H1 (cell line): Measurements from ENCODE around the gene WNT1. TPM values are rescaled to one million over a fixed set of nuclear protein-coding genes. Genes with fewer than 3 reads are reported as not detected.

Experiments used
- CTCF ChIA-PET: fragments of 300-600 bp; sonication (Branson Sonifier 250); formaldehyde crosslinking; loops from one replicate; lab custom pipeline; 2021; ENCODE audit not compliant: partially characterized antibody; lab: Charles Lee
- POLR2A ChIA-PET: fragments of 300-600 bp; sonication (Branson Sonifier 250); formaldehyde crosslinking; loops from one replicate; lab custom pipeline; 2021; ENCODE audit warnings: inconsistent platforms; ENCODE audit not compliant: partially characterized antibody; lab: Charles Lee
- DNase-seq, 2 experiments: peaks; one replicate each; pipeline versions ENCODE4 v3.0.0 to v3.0.0-alpha.2; 2010 to 2022; ENCODE audit warnings: low spot score in 2 of 2, low read depth in 1 of 2, mixed read lengths in 1 of 2
- FAIRE-seq: peaks from 2 replicates; lab custom pipeline; 2011; peaks lifted over from hg19 to GRCh38; lab: Jason Lieb, UNC
- H2AFZ ChIP-seq: 2 replicates; pipeline ENCODE4 v1.8.1; 2012; ENCODE audit warnings: low read length, inconsistent platforms
- H2AK5ac ChIP-seq: 2 replicates; pipeline ENCODE4 v1.6.1; 2013; ENCODE audit warnings: low read depth, low read length
- H2BK120ac ChIP-seq: replicated peaks from 2 replicates; pipeline ENCODE3; 2013; ENCODE audit warnings: low read depth, low read length, inconsistent platforms
- H2BK12ac ChIP-seq: 2 replicates; pipeline ENCODE4 v1.6.1; 2013; ENCODE audit warnings: low read depth, low read length
- H2BK15ac ChIP-seq: 2 replicates; pipeline ENCODE4 v1.6.1; 2013; ENCODE audit warnings: low read length
- H2BK20ac ChIP-seq: 2 replicates; pipeline ENCODE4 v1.6.1; 2013; ENCODE audit warnings: low read length
- H2BK5ac ChIP-seq: 2 replicates; pipeline ENCODE4 v1.6.1; 2013; ENCODE audit warnings: low read depth, low read length
- H3K14ac ChIP-seq: 2 replicates; pipeline ENCODE4 v1.6.1; 2013; ENCODE audit warnings: inconsistent platforms; ENCODE audit not compliant: insufficient read length
- H3K18ac ChIP-seq: 2 replicates; pipeline ENCODE4 v1.6.1; 2013; ENCODE audit warnings: low read length; ENCODE audit errors: extremely low read depth
- H3K23ac ChIP-seq: 2 replicates; pipeline ENCODE4 v1.6.1; 2013; ENCODE audit warnings: inconsistent platforms; ENCODE audit not compliant: insufficient read length
- H3K23me2 ChIP-seq: 2 replicates; pipeline ENCODE4 v1.6.1; 2013; ENCODE audit warnings: low read depth, low read length
- H3K27ac ChIP-seq: 2 replicates; pipeline ENCODE4 v1.6.1; 2011; ENCODE audit warnings: low read depth, low read length, inconsistent platforms
- H3K27me3 ChIP-seq, 4 experiments: replicated peaks in 1 of 4; 1 replicate in 1 of 4; 2 replicates in 3 of 4; pipeline versions ENCODE4 v1.6.1 to v1.8.1; 2011 to 2013; ENCODE audit warnings: low read length in 3 of 4, mild to moderate bottlenecking in 3 of 4, inconsistent platforms in 2 of 4, mixed read lengths in 2 of 4, moderate library complexity in 1 of 4; ENCODE audit not compliant: control insufficient read depth in 3 of 4, insufficient read depth in 3 of 4; ENCODE audit errors: extremely low read depth in 1 of 4
- H3K36me3 ChIP-seq, 4 experiments: 2 replicates each; pipeline versions ENCODE4 v1.6.1 to v1.8.1; 2011 to 2013; ENCODE audit warnings: mild to moderate bottlenecking in 4 of 4, low read length in 3 of 4, moderate library complexity in 2 of 4, control low read depth in 1 of 4, inconsistent platforms in 1 of 4; ENCODE audit not compliant: insufficient read depth in 4 of 4, control insufficient read depth in 2 of 4
- H3K4ac ChIP-seq: replicated peaks from 2 replicates; pipeline ENCODE3; 2013; ENCODE audit warnings: low read length, low read depth, mixed read lengths, inconsistent platforms; ENCODE audit not compliant: insufficient read length
- H3K4me1 ChIP-seq, 4 experiments: replicated peaks in 1 of 4; 1 replicate in 1 of 4; 2 replicates in 3 of 4; pipeline versions ENCODE4 v1.6.1 to v1.8.1; 2011 to 2013; ENCODE audit warnings: low read length in 3 of 4, inconsistent platforms in 2 of 4, mixed read lengths in 1 of 4; ENCODE audit not compliant: insufficient read depth in 4 of 4, control insufficient read depth in 3 of 4
- H3K4me2 ChIP-seq, 2 experiments: 2 replicates each; pipeline versions ENCODE4 v1.6.1 to v1.8.1; 2011 to 2013; ENCODE audit warnings: low read depth in 2 of 2, low read length in 2 of 2, control low read depth in 1 of 2, inconsistent platforms in 1 of 2, mild to moderate bottlenecking in 1 of 2; ENCODE audit not compliant: insufficient read depth in 1 of 2
- H3K4me3 ChIP-seq, 4 experiments: fragments of 200-600, 300-600 bp in 1 of 4; sonication (generic), shearing (Covaris generic), sonication (Bioruptor Twin) in 1 of 4; 2 replicates each; pipeline versions ENCODE4 v1.5.1 to v1.8.1; 2011 to 2016; ENCODE audit warnings: low read length in 4 of 4, low read depth in 3 of 4, control low read depth in 2 of 4, inconsistent platforms in 2 of 4, mild to moderate bottlenecking in 2 of 4, mixed read lengths in 1 of 4, moderate library complexity in 1 of 4; ENCODE audit not compliant: insufficient read depth in 2 of 4; ENCODE audit errors: extremely low read depth in 1 of 4
- H3K56ac ChIP-seq: replicated peaks from 2 replicates; pipeline ENCODE3; 2013; ENCODE audit warnings: low read depth, mild to moderate bottlenecking, mixed read lengths, low read length, inconsistent platforms; ENCODE audit not compliant: insufficient read length
- H3K79me1 ChIP-seq: 2 replicates; pipeline ENCODE4 v1.6.1; 2013; ENCODE audit warnings: low read depth, low read length, control low read depth
- H3K79me2 ChIP-seq, 2 experiments: 2 replicates each; pipeline versions ENCODE4 v1.6.1 to v1.8.1; 2012 to 2013; ENCODE audit warnings: low read length in 2 of 2, mild to moderate bottlenecking in 2 of 2, inconsistent platforms in 1 of 2; ENCODE audit not compliant: insufficient read depth in 2 of 2, control insufficient read depth in 1 of 2
- H3K9ac ChIP-seq, 4 experiments: replicated peaks in 1 of 4; 1 replicate in 1 of 4; 2 replicates in 3 of 4; pipeline versions ENCODE4 v1.6.1 to v1.8.1; 2011 to 2013; ENCODE audit warnings: low read depth in 3 of 4, low read length in 3 of 4, control low read depth in 2 of 4, mild to moderate bottlenecking in 2 of 4, moderate library complexity in 2 of 4, inconsistent platforms in 1 of 4; ENCODE audit errors: extremely low read depth in 1 of 4
- H3K9me3 ChIP-seq, 2 experiments: 2 replicates each; pipeline versions ENCODE4 v1.6.1 to v1.8.1; 2012 to 2013; ENCODE audit warnings: mild to moderate bottlenecking in 2 of 2, moderate library complexity in 2 of 2, control low read depth in 1 of 2, inconsistent platforms in 1 of 2, low read depth in 1 of 2, low read length in 1 of 2, mixed read lengths in 1 of 2; ENCODE audit not compliant: insufficient read depth in 2 of 2
- H4K20me1 ChIP-seq, 2 experiments: replicated peaks in 1 of 2; 2 replicates each; pipeline versions ENCODE3 to v1.8.1; 2011 to 2013; ENCODE audit warnings: inconsistent platforms in 2 of 2, low read length in 2 of 2, mild to moderate bottlenecking in 1 of 2; ENCODE audit not compliant: insufficient read depth in 2 of 2, control insufficient read depth in 1 of 2
- H4K5ac ChIP-seq: 2 replicates; pipeline ENCODE4 v1.6.1; 2013; ENCODE audit warnings: low read length, low read depth, mixed read lengths, inconsistent platforms; ENCODE audit not compliant: insufficient read length
- H4K8ac ChIP-seq: 2 replicates; pipeline ENCODE4 v1.8.0; 2013; ENCODE audit warnings: mild to moderate bottlenecking, moderate library complexity, low read length, inconsistent platforms; ENCODE audit not compliant: insufficient read depth; ENCODE audit errors: extremely low read depth
- H4K91ac ChIP-seq: replicated peaks from 2 replicates; pipeline ENCODE3; 2013; ENCODE audit warnings: low read length, mixed read lengths, inconsistent platforms; ENCODE audit not compliant: insufficient read length
- ATF3 ChIP-seq: IDR thresholded peaks from 2 replicates; pipeline ENCODE4 v1.6.1; 2011; ENCODE audit warnings: low read depth, mild to moderate bottlenecking, low read length; ENCODE audit not compliant: insufficient read depth
- BACH1 ChIP-seq: IDR thresholded peaks from 2 replicates; pipeline ENCODE4 v1.6.1; 2012; ENCODE audit warnings: low read length, improper control_type of control experiment
- BCL11A ChIP-seq, 2 experiments: IDR thresholded peaks; one replicate each; pipeline ENCODE4 v1.6.1; 2011; ENCODE audit warnings: low read depth in 2 of 2, low read length in 2 of 2, mild to moderate bottlenecking in 2 of 2
- CREB1 ChIP-seq: IDR thresholded peaks from 2 replicates; pipeline ENCODE4 v1.6.1; 2012; ENCODE audit warnings: inconsistent platforms
- FOSL1 ChIP-seq: IDR thresholded peaks from 2 replicates; pipeline ENCODE4 v1.6.1; 2011; ENCODE audit warnings: mild to moderate bottlenecking, low read depth, low read length, moderate library complexity; ENCODE audit not compliant: insufficient read depth
- KDM4A ChIP-seq: IDR thresholded peaks from one replicate; pipeline ENCODE4 v1.7.1; 2012; ENCODE audit warnings: low read depth, mild to moderate bottlenecking, moderate library complexity, low read length, inconsistent platforms; ENCODE audit not compliant: severe bottlenecking
- PHF8 ChIP-seq: fragments of 200-600 bp; sonication (generic); conservative IDR thresholded peaks from 2 replicates; pipeline ENCODE4 v1.7.1; 2012; ENCODE audit warnings: low read depth, mild to moderate bottlenecking, inconsistent platforms, low read length, moderate library complexity
- RAD21 ChIP-seq, 2 experiments: IDR thresholded peaks in 1 of 2; conservative IDR thresholded peaks in 1 of 2; 2 replicates each; pipeline ENCODE4 v1.6.1; 2011; ENCODE audit warnings: low read depth in 2 of 2, low read length in 2 of 2, improper control_type of control experiment in 1 of 2, inconsistent platforms in 1 of 2, mild to moderate bottlenecking in 1 of 2, moderate library complexity in 1 of 2
- SIN3A ChIP-seq, 2 experiments: IDR thresholded peaks in 1 of 2; conservative IDR thresholded peaks in 1 of 2; 2 replicates each; pipeline ENCODE4 v1.6.1; 2011 to 2012; ENCODE audit warnings: low read length in 2 of 2, improper control_type of control experiment in 1 of 2, low read depth in 1 of 2, mild to moderate bottlenecking in 1 of 2
- SP1 ChIP-seq: IDR thresholded peaks from 2 replicates; pipeline ENCODE4 v1.6.1; 2011; ENCODE audit warnings: low read depth, low read length
- TBP ChIP-seq: IDR thresholded peaks from 2 replicates; pipeline ENCODE4 v1.6.1; 2011; ENCODE audit warnings: low read depth, low read length, improper control_type of control experiment
- YY1 ChIP-seq: IDR thresholded peaks from 2 replicates; pipeline ENCODE4 v1.6.1; 2011; ENCODE audit warnings: low read depth, mild to moderate bottlenecking, low read length
- WGBS, 2 experiments: shearing (Covaris generic) in 1 of 2; methylation state at CpG; one replicate each; pipeline versions ENCODE4 v1.1.6 to v1.1.7; 2013 to 2015; ENCODE audit warnings: low lambda C conversion rate in 2 of 2, mixed read lengths in 2 of 2, inconsistent platforms in 1 of 2, low coverage in 1 of 2, missing lambda C conversion rate in 1 of 2; ENCODE audit not compliant: insufficient replicate concordance in 2 of 2, insufficient coverage in 1 of 2, insufficient read length in 1 of 2; ENCODE audit errors: extremely low coverage in 1 of 2, missing lambda C conversion rate in 1 of 2; 5-methylcytosine and 5-hydroxymethylcytosine counted together
- polyA plus RNA-seq, 7 experiments: library from polyadenylated mRNA; depleted of rRNA in 3 of 7; stranded (reverse) in 5 of 7; unstranded in 2 of 7; fragments of >200 nt in 5 of 7; fragments of 200-250 nt in 2 of 7; gene quantifications; 1 replicate in 5 of 7; 2 replicates in 1 of 7; 4 replicates in 1 of 7; pipeline versions ENCODE4 v1.2.1 to v1.2.3, GENCODE V29; 2011 to 2013; ENCODE audit warnings: missing spikeins in 2 of 7, mixed read lengths in 2 of 7
- total RNA-seq: library from RNA; stranded (reverse); fragmentation: NEBNext Ultra II Directional; extraction: Animal tissue kit (Norgen Biotek cat#: 25700); gene quantifications from 2 replicates; pipeline ENCODE4 v1.2.1, GENCODE V29; 2021

Gene WNT1
- total and polyA plus RNA-seq, 2 of the 8 experiments (the other 6 are each of a cell fraction or from before 2014, with no cell fraction given) = not detected

DNA sequence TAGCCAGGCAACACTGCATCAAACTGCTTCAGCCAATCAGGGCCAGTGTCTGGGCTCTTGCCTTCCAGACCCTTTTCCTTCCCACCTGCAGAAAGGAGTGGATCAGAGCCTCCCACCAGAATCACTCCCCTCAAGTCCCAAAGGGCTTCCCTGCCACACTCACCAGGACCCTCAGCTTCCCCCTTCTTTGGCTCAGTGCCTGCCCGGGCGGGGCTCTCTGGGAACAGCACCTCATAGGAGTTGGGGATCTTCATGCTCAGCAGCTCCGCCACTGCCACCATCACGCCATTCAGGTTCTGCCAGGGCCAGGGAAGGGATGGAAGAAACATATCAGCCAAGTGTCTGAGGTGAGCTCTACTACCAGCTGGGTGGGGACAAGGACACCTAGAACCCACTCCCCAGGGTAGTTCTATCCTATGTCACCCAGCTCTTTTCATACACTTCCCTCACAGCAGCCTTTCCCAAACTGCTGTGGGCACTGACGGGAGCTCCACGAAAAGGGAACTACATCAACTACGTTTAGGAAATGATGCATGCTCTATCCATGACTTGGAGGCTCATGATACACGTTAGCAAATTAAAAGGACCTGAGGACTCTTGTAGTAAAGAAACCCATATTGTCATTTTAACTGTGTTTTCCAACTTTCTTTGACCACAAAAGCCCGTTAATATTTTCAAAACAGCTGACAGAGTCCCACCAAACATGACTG, 49.9 kb downstream of the WNT1 start:
- Histone ChIP-seq H3K27ac (no peak overlapping the region), H3K4me1 (no peaks in the 10 kb centered on the region), H3K23ac (no peak overlapping the region), H3K4me2 (no peak overlapping the region), H3K4me3 (no peak overlapping the region), H4K8ac (no peak overlapping the region), H3K9ac (no peak overlapping the region), H3K36me3 (peaks cover 42 to 85% (median 73%) of the 10 kb centered on the region in 4 experiments; a peak in 7 of 8 replicates), H3K9me3 (no peaks in the 10 kb centered on the region), H3K27me3 (no peaks in the 10 kb centered on the region), H2BK15ac (no peak overlapping the region), H2AK5ac (no peak overlapping the region), H4K91ac (no peak overlapping the region), H3K23me2 (no peaks in the 10 kb centered on the region), H2BK120ac (no peak overlapping the region), H3K56ac (no peak overlapping the region), H3K18ac (no peak overlapping the region), H4K20me1 (peaks cover 4 to 13% of the 10 kb centered on the region in 2 experiments), H2BK5ac (no peak overlapping the region), H2BK12ac (no peak overlapping the region), H3K14ac (no peak overlapping the region), H2BK20ac (no peak overlapping the region), H4K5ac (no peak overlapping the region), H3K4ac (no peak overlapping the region), H2AFZ (no peak overlapping the region), H3K79me2 (no peaks in the 10 kb centered on the region), H3K79me1 (no peaks in the 10 kb centered on the region; the same call in 1 of the 2 replicates)
- WGBS, 2 experiments = 93% methylated on average over 8 of the region's 9 CpGs; no CpG with 5 or more reads in 1 of the 2 experiments
- ChIA-PET CTCF (interaction anchor here (0.7 to 4.9 kb wide), 6 partner anchors 10 to 89 kb away, joined by 3 to 43 read pairs (median 4); no protein-coding TSS in a partner anchor), POLR2A (interaction anchor here (0.9 to 22.2 kb wide), 5 partner anchors 8 to 112 kb away, joined by 3 to 339 read pairs (median 9); partner anchors contain the start of genes KMT2D and PRKAG1)
- no peak for FAIRE-seq
- no peak for DNase-seq
- TF ChIP-seq RAD21 (IDR thresholded peaks at IDR 0.05 in 1 of 2, conservative IDR thresholded peaks at IDR 0.05 in 1 of 2; ENCODE audit: low read depth in 2 of 2, low read length in 2 of 2) (no peak), BACH1 (no peak), PHF8 (no peak), TBP (no peak), SIN3A (conservative IDR thresholded peaks at IDR 0.05 in 1 of 2, IDR thresholded peaks at IDR 0.05 in 1 of 2; ENCODE audit: low read depth in 1 of 2, low read length in 2 of 2) (no peak), CREB1 (no peak), ATF3 (no peak), BCL11A (IDR thresholded peaks at IDR 0.05; ENCODE audit: low read depth in 2 of 2, low read length in 2 of 2) (no peak), YY1 (no peak), KDM4A (no peak), FOSL1 (no peak), SP1 (no peak)
